Esophagus muscularis mucosa (tissue), 4 donors: ENCODE data around the gene SLC5A4.

Source experiments
- CTCF ChIP-seq, 3 experiments: fragments of 200-600 bp in 2 of 3; fragments of 450-650 bp in 1 of 3; sonication (generic) in 2 of 3; IDR thresholded peaks; one replicate each; pipeline ENCODE4 v1.5.1; 2017 to 2019; ENCODE audit warnings: antibody characterized with exemption in 3 of 3, mild to moderate bottlenecking in 2 of 3, moderate library complexity in 1 of 3
- EP300 ChIP-seq: sonication (generic); formaldehyde crosslinking; IDR thresholded peaks from one replicate; pipeline ENCODE4 v1.6.1; 2017; ENCODE audit warnings: antibody characterized with exemption
- POLR2A ChIP-seq: fragments of 450-650 bp; IDR thresholded peaks from one replicate; pipeline ENCODE4 v1.6.1; 2017; ENCODE audit warnings: antibody characterized with exemption, moderate library complexity, mild to moderate bottlenecking, low read depth
- POLR2AphosphoS5 ChIP-seq, 2 donors: sonication (generic); formaldehyde crosslinking; IDR thresholded peaks; one replicate each; pipeline ENCODE4 v1.6.1; 2017; ENCODE audit warnings: antibody characterized with exemption in 2 of 2

- no peak for TF ChIP-seq CTCF (IDR thresholded peaks at IDR 0.05)
- no peak for TF ChIP-seq POLR2A
- TF ChIP-seq EP300 = no peak
- no peak for TF ChIP-seq POLR2AphosphoS5 (IDR thresholded peaks at IDR 0.05)
Measured at GRCh38 chr22:32248276-32248675, 6.9 kb downstream of the SLC5A4 start.
